HG02623 (cell line): Measurements from ENCODE around the gene UBL4A.

Source experiments
- ATAC-seq: cut with Tn5 transposase; IDR thresholded peaks from one replicate; pipeline ENCODE4 v1.9.1; 2021; ENCODE audit warnings: moderate library complexity; ENCODE audit not compliant: unreplicated experiment

UBL4A gene

GRCh38 chrX:154464806-154465365, 21.5 kb downstream of the UBL4A start:
- ATAC-seq, result no peak

- no peak for ATAC-seq
These were observed 22.7 kb downstream of the UBL4A start for GRCh38 chrX:154463611-154464220.

- no peak for ATAC-seq
These were observed 24.0 kb downstream of the UBL4A start for GRCh38 chrX:154462396-154462795.

- ATAC-seq, result no peak
These were observed 26.1 kb downstream of the UBL4A start for GRCh38 chrX:154460326-154460725.

- ATAC-seq, result no peak
These were observed 26.6 kb downstream of the UBL4A start for GRCh38 chrX:154459832-154460231.

- ATAC-seq, result no peak
These were observed 27.2 kb downstream of the UBL4A start for GRCh38 chrX:154458954-154459778.

GRCh38 chrX:154458116-154458953, 28.1 kb downstream of the UBL4A start, which contains the start of gene PLXNA3:
Gene PLXNA3 (plus strand): TSS chrX:154458281. CDS start chrX:154460184, 1,903 bp downstream.
- peak; percentile 40 for ATAC-seq

GRCh38 chrX:154457491-154458115, 28.8 kb downstream of the UBL4A start:
- peak; percentile 47 for ATAC-seq

- no peak for ATAC-seq
These were observed 33.6 kb downstream of the UBL4A start for GRCh38 chrX:154452823-154453222.

GRCh38 chrX:154450312-154450711, 36.1 kb downstream of the UBL4A start:
- ATAC-seq, result no peak

- no peak for ATAC-seq
These were observed 36.8 kb downstream of the UBL4A start for GRCh38 chrX:154449618-154450017.

GRCh38 chrX:154448484-154448883, 37.9 kb downstream of the UBL4A start:
- no peak for ATAC-seq

- ATAC-seq, result no peak
These were observed 40.0 kb downstream of the UBL4A start for GRCh38 chrX:154446430-154446829.

GRCh38 chrX:154445776-154446175, 40.6 kb downstream of the UBL4A start:
- no peak for ATAC-seq

GRCh38 chrX:154444755-154445246, 41.6 kb downstream of the UBL4A start:
- no peak for ATAC-seq

- ATAC-seq, result peak; percentile 69
These were observed 42.2 kb downstream of the UBL4A start, which contains the start of gene FAM50A for GRCh38 chrX:154443992-154444754. Gene FAM50A (plus strand): TSS chrX:154444141. CDS start chrX:154444236, 95 bp downstream.

GRCh38 chrX:154443479-154443910, 42.9 kb downstream of the UBL4A start:
- ATAC-seq, result no peak

- ATAC-seq, result no peak
These were observed 44.3 kb downstream of the UBL4A start for GRCh38 chrX:154441984-154442707.

GRCh38 chrX:154441564-154441963, 44.9 kb downstream of the UBL4A start:
- ATAC-seq, result no peak
